Lung (tissue), 12 donors: ENCODE data around the gene ANO2. TPM values are rescaled to one million over a fixed set of nuclear protein-coding genes. Genes with fewer than 3 reads are reported as not detected.

Source experiments
- ATAC-seq: fragments of 200-7000 bp; cut with Tn5 transposase; one replicate; pipeline ENCODE4 v1.9.1; 2020; ENCODE audit warnings: moderate number of reproducible peaks; ENCODE audit not compliant: insufficient read depth, low FRiP score
- DNase-seq, 3 donors: peaks; one replicate each; pipeline ENCODE4 v3.0.0-alpha.2; 2013 to 2017
- H3K27ac ChIP-seq, 2 donors: one replicate each; pipeline ENCODE4 v1.5.1; 2013; ENCODE audit warnings: mild to moderate bottlenecking in 2 of 2, moderate library complexity in 2 of 2, control low read depth in 1 of 2, inconsistent platforms in 1 of 2, low read depth in 1 of 2, low read length in 1 of 2
- H3K27me3 ChIP-seq, 3 donors: one replicate each; pipeline ENCODE4 v1.5.1; 2013; ENCODE audit warnings: low read length in 2 of 3; ENCODE audit not compliant: control insufficient read depth in 3 of 3, insufficient read depth in 3 of 3
- H3K36me3 ChIP-seq, 4 donors: one replicate each; pipeline ENCODE4 v1.5.1; 2013; ENCODE audit warnings: low read length in 4 of 4, mild to moderate bottlenecking in 1 of 4, moderate library complexity in 1 of 4; ENCODE audit not compliant: control insufficient read depth in 4 of 4, insufficient read depth in 4 of 4
- H3K4me1 ChIP-seq, 5 donors: one replicate each; pipeline ENCODE4 v1.5.1; 2013; ENCODE audit warnings: low read length in 5 of 5, mild to moderate bottlenecking in 2 of 5, moderate library complexity in 1 of 5; ENCODE audit not compliant: control insufficient read depth in 5 of 5, insufficient read depth in 5 of 5
- H3K4me3 ChIP-seq: one replicate; pipeline ENCODE4 v1.5.1; 2013; ENCODE audit warnings: mild to moderate bottlenecking, control low read depth, moderate library complexity
- H3K9ac ChIP-seq, 2 donors: one replicate each; pipeline ENCODE4 v1.5.1; 2013; ENCODE audit warnings: low read length in 2 of 2, control low read depth in 1 of 2; ENCODE audit not compliant: insufficient read depth in 1 of 2
- H3K9me3 ChIP-seq, 4 donors: one replicate each; pipeline ENCODE4 v1.5.1; 2013; ENCODE audit warnings: low read length in 3 of 4, mild to moderate bottlenecking in 1 of 4, moderate library complexity in 1 of 4; ENCODE audit not compliant: control insufficient read depth in 4 of 4, insufficient read depth in 3 of 4
- CTCF ChIP-seq: IDR thresholded peaks from 2 replicates; pipeline ENCODE4 v1.5.1; 2012; ENCODE audit warnings: mild to moderate bottlenecking; ENCODE audit errors: control extremely low read depth, extremely low read depth
- WGBS, 2 donors: extraction: QIAGEN DNeasy Blood & Tissue Kit; methylation state at CpG; one replicate each; pipeline ENCODE4 v1.1.7; 2013; 5-methylcytosine and 5-hydroxymethylcytosine counted together
- polyA plus RNA-seq, 2 donors: library from polyadenylated mRNA; stranded (reverse); fragments of 200-250 nt; gene quantifications; one replicate each; pipeline ENCODE4 v1.2.1, GENCODE V29; 2013
- total RNA-seq, 2 donors: library from RNA; depleted of rRNA in 1 of 2; stranded (reverse); fragments of >200 nt in 1 of 2; gene quantifications; one replicate each; pipeline ENCODE4 v1.2.1, GENCODE V29; 2014 to 2021
- donor health status: control.
- donor health status: control.
- donor health status: Bipolar disorder and iron deficiency.
- donor health status: healthy.
- donor health status: DM: yes; HTN: yes; CAD: no.

The ANO2 gene
- total and polyA plus RNA-seq, 4 donors, result 5.9 to 11.3 (median 7.4) TPM

- H3K9ac ChIP-seq, result no peak overlapping the region
- no peak for DNase-seq
Observed at GRCh38 chr12:5736016-5736415, 209.0 kb downstream of the ANO2 start.

GRCh38 chr12:5733916-5734315 lies 211.1 kb downstream of the ANO2 start:
- H3K9ac ChIP-seq, result no peak overlapping the region
- ATAC-seq (no peak), DNase-seq (peak in 1 of 3 donors; percentile 20)
- H3K36me3 ChIP-seq, result peaks cover 0 to 2% (median 0%) of the 10 kb centered on the region in 4 donors
- 71 to 82% methylated on average over 5 of the region's 5 CpGs for WGBS, 2 donors
- no peak overlapping the region for H3K27ac ChIP-seq
- no peak overlapping the region for H3K4me3 ChIP-seq
- no peaks in the 10 kb centered on the region for H3K9me3 ChIP-seq
- no peaks in the 10 kb centered on the region for H3K27me3 ChIP-seq
- H3K4me1 ChIP-seq, result peaks cover 0 to 10% (median 0%) of the 10 kb centered on the region in 5 donors
- TF ChIP-seq CTCF, result no peak

More at GRCh38 chr12:5736016-5736415, 209.0 kb downstream of the ANO2 start:
- TF ChIP-seq CTCF, result no peak
- ATAC-seq, result no peak
- no peaks in the 10 kb centered on the region for H3K27me3 ChIP-seq
- WGBS, 2 donors, result 56 to 66% methylated on average over 2 of the region's 2 CpGs
- H3K27ac ChIP-seq, result no peak overlapping the region
- H3K36me3 ChIP-seq, result peaks cover 0 to 2% (median 0%) of the 10 kb centered on the region in 4 donors
- H3K4me1 ChIP-seq, result peaks cover 0 to 11% (median 0%) of the 10 kb centered on the region in 5 donors
- H3K4me3 ChIP-seq, result no peak overlapping the region
- H3K9me3 ChIP-seq, result no peaks in the 10 kb centered on the region

GRCh38 chr12:5733136-5733755 lies 211.8 kb downstream of the ANO2 start:
- WGBS, 2 donors, result 82 to 88% methylated on average over 11 of the region's 11 CpGs
- no peak for ATAC-seq

More at GRCh38 chr12:5733136-5733755, 211.8 kb downstream of the ANO2 start:
- H3K4me1 ChIP-seq, result peaks cover 0 to 6% (median 0%) of the 10 kb centered on the region in 5 donors
- no peak for TF ChIP-seq CTCF
- no peak overlapping the region for H3K4me3 ChIP-seq
- H3K36me3 ChIP-seq, result no peaks in the 10 kb centered on the region
- H3K27ac ChIP-seq, result no peak overlapping the region
- H3K9me3 ChIP-seq, result no peaks in the 10 kb centered on the region
- DNase-seq, result no peak
- no peak overlapping the region for H3K9ac ChIP-seq
- no peaks in the 10 kb centered on the region for H3K27me3 ChIP-seq
